ENCODE results near the gene SNRPD2. TPM values are rescaled to one million over a fixed set of nuclear protein-coding genes. Genes with fewer than 3 reads are reported as not detected.

Gene SNRPD2
- total RNA-seq, 4 donors from 2014 or later, result 96.0 to 386 (median 310) TPM

DNA sequence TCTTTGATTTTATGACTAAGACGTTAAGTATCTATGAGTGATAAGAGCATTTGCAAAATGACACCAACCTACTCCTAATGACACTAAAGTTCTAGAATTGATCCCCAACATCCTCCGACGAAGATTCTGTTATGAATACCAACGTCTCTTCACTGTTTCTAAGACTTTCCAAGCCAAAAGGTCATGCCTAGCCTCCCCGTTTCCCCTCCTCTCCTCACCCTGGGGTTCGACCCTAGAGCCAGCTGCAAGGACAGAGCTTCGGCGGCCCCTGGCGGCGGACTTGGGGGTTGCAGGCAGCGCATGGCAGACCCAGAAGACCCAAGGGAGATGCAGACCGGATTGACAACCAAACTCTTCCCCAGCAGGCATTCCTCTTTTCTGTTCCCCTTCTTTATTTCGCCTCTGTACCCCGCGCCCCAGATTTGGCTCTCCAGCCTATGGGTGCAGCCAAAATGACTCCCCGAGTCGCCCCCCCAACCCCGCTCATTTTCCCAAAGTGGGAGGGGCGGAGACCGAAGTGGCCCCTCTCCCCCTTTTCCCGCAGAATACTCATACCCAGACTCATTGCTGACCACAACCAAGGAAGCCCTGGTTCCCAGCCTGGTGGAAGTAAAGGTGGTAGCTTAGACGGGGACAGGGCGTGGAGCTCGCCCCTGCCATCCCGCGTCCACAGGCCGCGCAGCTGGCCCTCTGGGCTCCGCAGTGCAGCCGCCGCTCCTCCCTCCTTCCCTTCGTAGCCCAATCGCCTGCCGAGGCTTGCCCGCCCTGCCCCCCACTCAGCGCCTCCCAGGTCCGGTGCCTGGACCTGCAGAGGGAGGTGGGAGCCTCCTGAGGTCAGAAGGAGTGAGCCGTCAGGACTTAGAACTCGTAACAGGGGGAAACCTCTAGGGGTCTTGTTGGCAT lies 48.5 kb downstream of the SNRPD2 start:
- TF ChIP-seq, protein P1, sequence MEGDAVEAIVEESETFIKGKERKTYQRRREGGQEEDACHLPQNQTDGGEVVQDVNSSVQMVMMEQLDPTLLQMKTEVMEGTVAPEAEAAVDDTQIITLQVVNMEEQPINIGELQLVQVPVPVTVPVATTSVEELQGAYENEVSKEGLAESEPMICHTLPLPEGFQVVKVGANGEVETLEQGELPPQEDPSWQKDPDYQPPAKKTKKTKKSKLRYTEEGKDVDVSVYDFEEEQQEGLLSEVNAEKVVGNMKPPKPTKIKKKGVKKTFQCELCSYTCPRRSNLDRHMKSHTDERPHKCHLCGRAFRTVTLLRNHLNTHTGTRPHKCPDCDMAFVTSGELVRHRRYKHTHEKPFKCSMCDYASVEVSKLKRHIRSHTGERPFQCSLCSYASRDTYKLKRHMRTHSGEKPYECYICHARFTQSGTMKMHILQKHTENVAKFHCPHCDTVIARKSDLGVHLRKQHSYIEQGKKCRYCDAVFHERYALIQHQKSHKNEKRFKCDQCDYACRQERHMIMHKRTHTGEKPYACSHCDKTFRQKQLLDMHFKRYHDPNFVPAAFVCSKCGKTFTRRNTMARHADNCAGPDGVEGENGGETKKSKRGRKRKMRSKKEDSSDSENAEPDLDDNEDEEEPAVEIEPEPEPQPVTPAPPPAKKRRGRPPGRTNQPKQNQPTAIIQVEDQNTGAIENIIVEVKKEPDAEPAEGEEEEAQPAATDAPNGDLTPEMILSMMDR (IDR thresholded peaks at IDR 0.05), result peak; percentile 89 to 96 (median 92)
- no peak for TF ChIP-seq POLR2A (IDR thresholded peaks at IDR 0.05)
- peaks cover 0 to 8% of the 10 kb centered on the region in 2 donors for H3K4me1 ChIP-seq
- no peaks in the 10 kb centered on the region for H3K9me3 ChIP-seq
- no peak overlapping the region for H3K4me3 ChIP-seq
- peak; percentile 68 to 76 for DNase-seq
- intact Hi-C loops (cut with DNase I; ENCODE audit: low total_unique reads), result loop anchor here (5.0 kb wide), 2 partner anchors 41 to 121 kb away; partner anchors contain the start of gene GPR4
- H3K36me3 ChIP-seq, result no peaks in the 10 kb centered on the region
- H3K27me3 ChIP-seq, result peaks cover 0 to 6% of the 10 kb centered on the region in 2 donors
- no peak overlapping the region for H3K27ac ChIP-seq

GRCh38 chr19:45641274-45642105 lies 50.3 kb downstream of the SNRPD2 start:
- H3K36me3 ChIP-seq, result no peaks in the 10 kb centered on the region
- H3K27ac ChIP-seq, result peak overlapping the region; percentile 70 to 72
- intact Hi-C loops (cut with DNase I; ENCODE audit: low total_unique reads), result loop anchor here (5.0 kb wide), 2 partner anchors 39 to 119 kb away; partner anchors contain the start of gene GPR4
- H3K27me3 ChIP-seq, result peaks cover 0 to 6% of the 10 kb centered on the region in 2 donors
- TF ChIP-seq POLR2A (IDR thresholded peaks at IDR 0.05), result no peak
- no peaks in the 10 kb centered on the region for H3K9me3 ChIP-seq
- peaks cover 0 to 8% of the 10 kb centered on the region in 2 donors for H3K4me1 ChIP-seq
- peak; percentile 57 to 72 for DNase-seq
- peak overlapping the region; percentile 13 to 22 for H3K4me3 ChIP-seq

GRCh38 chr19:45640849-45641273 lies 50.9 kb downstream of the SNRPD2 start:
- Histone ChIP-seq H3K9me3 (no peaks in the 10 kb centered on the region), H3K27me3 (peaks cover 0 to 6% of the 10 kb centered on the region in 2 donors), H3K36me3 (no peaks in the 10 kb centered on the region), H3K4me1 (peaks cover 0 to 8% of the 10 kb centered on the region in 2 donors), H3K27ac (peak overlapping the region in 1 of 2 donors; percentile 72), H3K4me3 (no peak overlapping the region)
- no peak for DNase-seq
- intact Hi-C loops (cut with DNase I; ENCODE audit: low total_unique reads), result loop anchor here (5.0 kb wide), 2 partner anchors 39 to 119 kb away; partner anchors contain the start of gene GPR4
- TF ChIP-seq POLR2A (IDR thresholded peaks at IDR 0.05), result no peak
- TF ChIP-seq, protein P1 (IDR thresholded peaks at IDR 0.05), result no peak

DNA sequence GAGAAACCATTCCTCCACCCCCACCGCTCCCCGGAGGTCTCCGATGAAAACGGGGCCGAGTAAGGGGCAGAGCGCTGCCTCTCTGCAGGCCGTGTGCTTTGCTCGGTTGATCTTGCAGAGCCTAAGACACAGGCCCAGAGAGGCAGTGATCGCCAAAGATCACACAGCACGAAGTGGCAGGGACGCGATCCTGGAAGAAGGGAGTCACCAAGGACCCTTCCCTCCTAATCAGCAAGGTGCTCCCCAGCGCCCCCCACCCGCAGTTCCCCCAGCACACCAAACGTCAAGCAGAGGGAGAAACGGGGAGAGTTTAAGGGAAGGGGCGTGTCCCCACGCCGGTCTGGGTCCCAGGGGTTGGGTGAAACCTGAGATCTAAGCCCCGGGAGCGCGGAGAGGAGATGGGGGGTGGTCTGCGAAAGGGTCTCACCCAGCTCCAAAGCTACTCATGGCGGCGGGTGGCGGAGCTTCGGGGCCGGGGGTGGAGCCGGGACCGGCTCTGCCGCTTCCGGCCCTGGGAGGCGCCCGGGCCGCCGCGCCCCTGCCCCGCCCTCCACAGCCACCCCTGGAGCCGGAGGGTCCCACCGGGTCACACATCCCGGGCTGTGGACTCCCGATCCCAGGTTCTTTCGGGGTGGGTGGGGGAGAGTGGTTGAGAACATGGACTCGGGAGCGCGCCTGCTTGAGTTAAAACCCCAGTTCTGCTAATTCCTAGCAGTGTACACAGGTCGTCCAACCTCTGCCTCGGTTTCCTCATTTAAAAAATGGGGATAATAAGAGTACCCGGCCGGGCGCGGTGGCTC lies 52.6 kb downstream of the SNRPD2 start, which contains the start of gene EML2:
TSS of gene EML2 (minus strand) at position 468 of the 800 bp plus-strand sequence. CDS start at position 447, 21 bp downstream.
- Histone ChIP-seq H3K27me3 (peaks cover 0 to 6% of the 10 kb centered on the region in 2 donors), H3K27ac (peak within 1 kb of the TSS in 1 of 2 donors; percentile 23), H3K9me3 (no peaks in the 10 kb centered on the region), H3K36me3 (no peaks in the 10 kb centered on the region), H3K4me1 (peaks cover 0 to 8% of the 10 kb centered on the region in 2 donors), H3K4me3 (peak within 1 kb of the TSS; percentile 54 to 58)
- intact Hi-C loops (cut with DNase I; ENCODE audit: low total_unique reads), result no loop called here
- peak in 1 of 2 donors; percentile 28 for DNase-seq
- TF ChIP-seq POLR2A (IDR thresholded peaks at IDR 0.05), result no peak
- TF ChIP-seq, protein P1 (IDR thresholded peaks at IDR 0.05), result peak in 1 of 4 experiments; percentile 3

Data from uterus (tissue), 4 donors.